Kidney (tissue), 14 donors: ENCODE results near the gene SYNPO2. TPM values are rescaled to one million over a fixed set of nuclear protein-coding genes. Genes with fewer than 3 reads are reported as not detected.

Experiments
- DNase-seq, 5 donors: peaks; one replicate each; pipeline ENCODE4 v3.0.0-alpha.2; 2013 to 2020
- FAIRE-seq: peaks from 2 replicates; lab custom pipeline; 2012; peaks lifted over from hg19 to GRCh38; lab: Jason Lieb, UNC
- H3K27ac ChIP-seq, 2 donors: one replicate each; pipeline ENCODE4 v1.7.0; 2013; ENCODE audit warnings: low read depth in 2 of 2, low read length in 2 of 2, inconsistent platforms in 1 of 2
- H3K27me3 ChIP-seq: one replicate; pipeline ENCODE4 v1.7.1; 2013; ENCODE audit warnings: low read length, inconsistent platforms; ENCODE audit not compliant: control insufficient read depth, insufficient read depth
- H3K36me3 ChIP-seq, 3 donors: one replicate each; pipeline versions ENCODE4 v1.7.0 to v1.7.1; 2013; ENCODE audit warnings: low read length in 3 of 3, control low read depth in 1 of 3, inconsistent platforms in 1 of 3; ENCODE audit not compliant: insufficient read depth in 3 of 3, control insufficient read depth in 2 of 3
- H3K4me1 ChIP-seq, 3 donors: one replicate each; pipeline versions ENCODE4 v1.7.0 to v1.7.1; 2013; ENCODE audit warnings: low read length in 3 of 3, inconsistent platforms in 1 of 3, low read depth in 1 of 3; ENCODE audit not compliant: control insufficient read depth in 2 of 3, insufficient read depth in 2 of 3
- H3K4me3 ChIP-seq, 3 donors: one replicate each; pipeline versions ENCODE4 v1.7.0 to v1.8.1; 2013; ENCODE audit warnings: low read length in 3 of 3, control low read depth in 1 of 3, inconsistent platforms in 1 of 3
- H3K9ac ChIP-seq, 3 donors: one replicate each; pipeline versions ENCODE4 v1.7.0 to v1.7.1; 2013; ENCODE audit warnings: low read length in 3 of 3, control low read depth in 1 of 3, inconsistent platforms in 1 of 3
- H3K9me3 ChIP-seq, 3 donors: one replicate each; pipeline versions ENCODE4 v1.7.0 to v1.7.1; 2013; ENCODE audit warnings: low read length in 3 of 3, control low read depth in 1 of 3, inconsistent platforms in 1 of 3; ENCODE audit not compliant: control insufficient read depth in 2 of 3, insufficient read depth in 1 of 3
- CTCF ChIP-seq: IDR thresholded peaks from 3 replicates; pipeline ENCODE4 v1.5.1; 2012; ENCODE audit warnings: mild to moderate bottlenecking, moderate library complexity, borderline replicate concordance; ENCODE audit not compliant: insufficient read depth; ENCODE audit errors: extremely low read depth
- intact Hi-C: fragments of 100-400 bp; cut with DNase I; formaldehyde crosslinking; loops from one replicate; pipeline ENCODE4 v1.11.1; 2022
- polyA plus RNA-seq: library from polyadenylated mRNA; stranded (reverse); fragments of 350-450 nt; fragmentation: Illumina TruSeq; extraction: RNeasy Lipid Tissue Mini Kit (QIAGEN cat#74804); gene quantifications from one replicate; pipeline ENCODE4 v1.2.3, GENCODE V29; 2014; ENCODE audit warnings: low read depth, low replicate concordance; ENCODE audit not compliant: insufficient read depth
- total RNA-seq: library from RNA; stranded (reverse); fragmentation: NEBNext Ultra II Directional; extraction: Animal tissue kit (Norgen Biotek cat#: 25700); gene quantifications from one replicate; pipeline ENCODE4 v1.2.1, GENCODE V29; 2021
- donor health status: control.
- donor health status: control.
- donor health status: control.
- donor health status: control.
- donor health status: control.
- donor health status: DM: yes; HTN: yes; CAD: no.
- donor health status: Normal renal cell carcinoma (clear cell type).

The SYNPO2 gene
- total and polyA plus RNA-seq, 2 donors from 2014 or later = 7.5 to 56.5 TPM

- Histone ChIP-seq H3K27ac (no peak overlapping the region), H3K27me3 (no peaks in the 10 kb centered on the region), H3K4me1 (no peaks in the 10 kb centered on the region), H3K9ac (no peak overlapping the region), H3K36me3 (no peaks in the 10 kb centered on the region), H3K4me3 (no peak overlapping the region), H3K9me3 (no peaks in the 10 kb centered on the region)
- DNase-seq (no peak), FAIRE-seq (no peak)
- TF ChIP-seq CTCF = no peak
- intact Hi-C loops = no loop called here
Measured at GRCh38 chr4:119097282-119097900, 208.7 kb downstream of the SYNPO2 start.

- Histone ChIP-seq H3K9me3 (no peaks in the 10 kb centered on the region), H3K9ac (no peak overlapping the region), H3K4me1 (no peaks in the 10 kb centered on the region), H3K27ac (no peak overlapping the region), H3K36me3 (no peaks in the 10 kb centered on the region), H3K27me3 (no peaks in the 10 kb centered on the region), H3K4me3 (no peak overlapping the region)
- FAIRE-seq = no peak
- no peak for TF ChIP-seq CTCF
- intact Hi-C loops = no loop called here
- DNase-seq = no peak
Measured at GRCh38 chr4:119098306-119098705, 209.7 kb downstream of the SYNPO2 start.

DNA sequence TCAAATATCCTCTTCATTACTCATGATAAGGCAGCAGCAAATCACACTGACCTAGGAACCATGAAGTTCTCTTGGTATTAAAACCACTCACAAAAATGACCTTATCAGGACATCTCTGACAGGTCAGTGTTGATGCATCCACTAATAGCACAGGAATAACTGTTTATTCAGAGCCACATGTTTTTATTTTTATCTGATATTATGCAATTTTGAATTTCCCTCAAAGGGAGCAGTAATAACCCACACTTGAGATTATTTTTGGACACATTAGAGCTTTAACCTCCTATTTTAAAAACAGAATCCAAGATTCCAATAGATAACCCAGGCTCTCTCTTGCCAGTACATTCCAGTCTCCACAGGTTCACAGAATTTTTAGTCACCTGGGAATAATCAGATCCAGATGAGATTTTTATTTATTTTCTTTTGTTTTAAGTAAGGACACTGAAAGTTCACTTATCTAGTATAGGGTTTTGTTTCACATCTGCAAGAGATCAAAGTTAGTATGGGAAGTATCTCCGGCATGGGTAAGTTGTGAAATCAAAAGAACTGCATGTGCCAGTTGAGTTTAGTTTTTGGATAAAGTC, 210.7 kb downstream of the SYNPO2 start:
- no peak overlapping the region for H3K27ac ChIP-seq
- H3K4me3 ChIP-seq = no peak overlapping the region
- H3K9me3 ChIP-seq = no peaks in the 10 kb centered on the region
- no peak for DNase-seq
- no peak for TF ChIP-seq CTCF
- no peaks in the 10 kb centered on the region for H3K4me1 ChIP-seq
- intact Hi-C loops = no loop called here
- no peak for FAIRE-seq
- no peak overlapping the region for H3K9ac ChIP-seq
- no peaks in the 10 kb centered on the region for H3K36me3 ChIP-seq
- no peaks in the 10 kb centered on the region for H3K27me3 ChIP-seq
